Measurements from ENCODE around the gene USP40.

The USP40 gene

GRCh38 chr2:233492751-233493150 is 73.8 kb downstream of the USP40 start:
- no peak for DNase-seq (ENCODE audit: low spot score)

DNA sequence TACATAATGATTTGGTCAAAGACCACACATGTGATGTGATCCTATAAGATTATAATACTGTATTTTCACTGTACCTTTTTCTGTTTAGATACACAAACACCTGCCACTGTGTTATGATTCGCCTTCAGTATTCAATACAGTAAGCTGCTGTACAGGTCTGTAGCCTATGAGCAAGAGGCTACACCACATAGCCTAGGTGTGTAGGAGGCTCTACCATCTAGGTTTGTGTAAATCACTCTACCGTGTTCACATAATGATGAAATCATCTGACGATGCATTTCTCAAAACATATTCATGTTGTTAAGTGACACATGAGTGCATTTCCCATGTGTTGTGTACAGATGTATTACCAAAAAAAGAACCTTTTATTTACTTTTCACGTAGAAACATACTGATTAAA is 74.5 kb downstream of the USP40 start:
- DNase-seq (ENCODE audit: low spot score), result no peak

- DNase-seq (ENCODE audit: low spot score), result no peak
These were observed 75.3 kb downstream of the USP40 start for GRCh38 chr2:233491326-233491725.

DNA sequence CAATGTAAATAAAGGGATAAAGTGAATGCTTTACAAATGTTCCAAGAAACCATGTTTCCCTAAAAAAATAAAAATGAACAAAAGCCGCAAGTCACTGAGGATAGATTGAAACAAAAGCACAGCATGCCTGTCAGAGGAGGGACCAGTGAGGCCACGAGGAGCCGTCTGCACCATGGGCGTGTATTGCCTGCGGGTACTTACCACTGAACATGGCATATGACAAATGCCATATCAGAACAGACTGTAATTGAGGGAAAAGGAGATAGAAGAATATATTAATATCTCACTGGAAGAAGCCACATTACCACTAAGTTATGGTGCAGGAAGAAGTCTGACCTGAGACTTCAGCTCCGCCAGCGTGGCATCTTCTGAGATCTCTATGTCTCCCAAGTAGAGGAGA is 75.8 kb downstream of the USP40 start:
- no peak for DNase-seq (ENCODE audit: low spot score)

DNA sequence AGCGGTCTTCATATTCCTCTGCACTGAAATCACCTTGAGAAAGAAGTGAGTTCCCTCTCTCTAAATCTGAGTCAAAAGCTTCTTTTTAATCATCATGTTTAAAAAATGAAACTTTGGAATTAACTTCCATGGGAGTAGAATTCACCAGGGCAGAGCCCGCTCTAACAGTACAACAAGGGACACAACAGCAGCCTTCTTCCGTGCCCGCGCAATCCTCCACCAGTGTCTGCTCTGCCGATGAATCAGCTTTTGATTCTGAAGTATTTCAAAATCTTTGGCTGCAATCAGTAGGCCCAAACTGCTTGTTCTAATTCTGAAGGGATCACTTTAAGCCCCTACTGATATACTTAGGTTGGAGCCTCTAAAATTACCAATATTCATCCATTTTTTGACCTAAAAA is 76.9 kb downstream of the USP40 start:
- DNase-seq (ENCODE audit: low spot score), result no peak

- DNase-seq (ENCODE audit: low spot score), result no peak
These were observed 77.4 kb downstream of the USP40 start for GRCh38 chr2:233489143-233489542.

- DNase-seq (ENCODE audit: low spot score), result no peak
These were observed 78.7 kb downstream of the USP40 start for GRCh38 chr2:233487748-233488345.

GRCh38 chr2:233486778-233487552 is 79.6 kb downstream of the USP40 start:
- no peak for DNase-seq (ENCODE audit: low spot score)

DNA sequence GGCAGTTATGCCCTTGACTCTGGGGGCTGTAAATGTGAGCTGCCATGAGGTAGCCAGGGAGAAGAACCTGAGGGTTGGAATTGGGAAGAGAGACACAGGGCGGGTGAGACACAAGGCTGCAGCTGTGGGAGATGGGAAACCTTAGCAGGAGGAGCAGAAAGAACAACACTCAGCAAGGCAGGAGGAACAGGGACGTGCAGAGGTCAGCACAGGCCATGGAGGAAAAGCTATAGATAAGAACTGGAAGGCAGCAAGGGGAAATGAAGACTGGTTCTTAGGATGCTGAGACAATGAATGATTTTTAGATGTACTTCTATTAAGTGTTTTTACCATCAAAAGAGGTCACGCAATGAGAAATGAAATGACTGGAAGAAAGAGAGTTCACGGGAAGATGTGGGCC is 80.2 kb downstream of the USP40 start:
- no peak for DNase-seq (ENCODE audit: low spot score)

DNA sequence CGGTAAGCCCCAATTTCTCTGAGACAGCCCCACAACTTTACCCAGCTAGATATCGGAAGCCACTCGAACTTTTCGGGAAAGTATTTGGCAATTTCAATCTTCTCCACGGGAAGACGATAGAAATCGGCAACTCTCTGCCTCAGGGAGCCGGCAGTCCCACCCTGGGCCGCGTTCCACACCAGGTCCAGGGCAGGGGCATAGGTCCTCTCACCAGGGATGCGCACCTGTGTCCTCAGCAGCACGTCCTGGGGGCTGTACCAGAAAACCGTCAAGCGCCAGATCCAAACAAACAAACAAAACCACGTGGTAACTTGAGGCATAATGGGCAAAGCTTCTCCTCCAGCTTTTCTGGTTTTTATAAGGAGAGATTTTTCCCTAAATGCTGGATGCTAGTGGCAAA is 80.9 kb downstream of the USP40 start:
- DNase-seq (ENCODE audit: low spot score), result no peak

DNA sequence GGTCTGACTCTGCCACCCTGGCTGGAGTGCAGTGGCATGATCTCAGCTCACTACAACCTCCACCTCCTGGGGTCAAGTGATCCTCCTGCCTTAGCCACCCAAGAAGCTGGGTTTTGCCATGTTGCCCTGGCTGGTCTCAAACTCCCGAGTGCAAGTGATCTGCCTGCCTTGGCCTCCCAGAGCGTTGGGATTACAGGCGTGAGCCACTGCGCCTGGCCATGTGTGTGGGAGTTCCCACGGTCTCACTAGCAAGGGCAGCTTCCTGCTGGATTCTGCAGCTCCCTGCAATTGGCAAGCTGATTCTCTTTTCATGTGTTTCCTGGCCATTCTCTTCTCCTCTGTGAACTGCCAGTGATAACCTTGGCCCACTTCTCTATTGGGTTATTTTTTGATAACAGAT is 84.0 kb downstream of the USP40 start:
- DNase-seq (ENCODE audit: low spot score), result no peak

GRCh38 chr2:233481368-233482142 is 85.0 kb downstream of the USP40 start:
- no peak for DNase-seq (ENCODE audit: low spot score)

DNA sequence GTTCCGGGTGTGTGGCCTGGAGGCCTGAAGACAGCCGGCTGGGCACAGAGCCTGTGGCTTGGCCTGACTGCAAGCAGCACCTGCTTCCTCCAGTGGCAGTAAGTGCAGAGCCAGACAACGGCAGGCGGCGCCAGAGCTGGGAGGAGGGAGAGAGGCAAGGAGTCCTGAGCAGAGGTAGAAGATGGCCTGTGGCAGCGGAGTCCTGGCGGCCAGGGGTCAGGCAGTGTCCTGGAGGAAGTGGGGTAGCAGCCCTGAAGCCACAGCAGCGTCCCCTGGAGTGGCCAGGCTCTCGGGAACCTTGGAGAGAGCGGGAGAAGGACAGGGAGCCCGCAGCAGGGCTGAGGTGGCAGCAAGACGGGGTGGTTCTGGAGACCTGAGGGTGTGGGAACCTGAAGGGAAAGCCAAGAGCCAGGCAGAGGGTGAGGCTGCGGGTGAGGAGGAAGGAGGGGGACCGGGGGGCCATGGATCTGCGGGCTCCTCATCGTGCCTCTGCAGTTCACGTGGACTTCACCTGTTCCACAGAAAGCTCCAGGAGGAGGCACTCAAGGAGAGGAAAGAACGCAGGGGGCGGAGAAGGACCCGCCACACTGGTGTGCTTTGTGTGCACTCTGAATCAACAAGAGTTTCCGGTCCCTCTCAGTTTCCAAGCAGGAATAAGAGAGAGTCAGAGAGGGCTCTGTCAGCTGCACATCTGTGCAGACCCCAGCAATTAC is 85.9 kb downstream of the USP40 start:
- no peak for DNase-seq (ENCODE audit: low spot score)

- DNase-seq (ENCODE audit: low spot score), result no peak
These were observed 86.7 kb downstream of the USP40 start for GRCh38 chr2:233479616-233480489.

DNA sequence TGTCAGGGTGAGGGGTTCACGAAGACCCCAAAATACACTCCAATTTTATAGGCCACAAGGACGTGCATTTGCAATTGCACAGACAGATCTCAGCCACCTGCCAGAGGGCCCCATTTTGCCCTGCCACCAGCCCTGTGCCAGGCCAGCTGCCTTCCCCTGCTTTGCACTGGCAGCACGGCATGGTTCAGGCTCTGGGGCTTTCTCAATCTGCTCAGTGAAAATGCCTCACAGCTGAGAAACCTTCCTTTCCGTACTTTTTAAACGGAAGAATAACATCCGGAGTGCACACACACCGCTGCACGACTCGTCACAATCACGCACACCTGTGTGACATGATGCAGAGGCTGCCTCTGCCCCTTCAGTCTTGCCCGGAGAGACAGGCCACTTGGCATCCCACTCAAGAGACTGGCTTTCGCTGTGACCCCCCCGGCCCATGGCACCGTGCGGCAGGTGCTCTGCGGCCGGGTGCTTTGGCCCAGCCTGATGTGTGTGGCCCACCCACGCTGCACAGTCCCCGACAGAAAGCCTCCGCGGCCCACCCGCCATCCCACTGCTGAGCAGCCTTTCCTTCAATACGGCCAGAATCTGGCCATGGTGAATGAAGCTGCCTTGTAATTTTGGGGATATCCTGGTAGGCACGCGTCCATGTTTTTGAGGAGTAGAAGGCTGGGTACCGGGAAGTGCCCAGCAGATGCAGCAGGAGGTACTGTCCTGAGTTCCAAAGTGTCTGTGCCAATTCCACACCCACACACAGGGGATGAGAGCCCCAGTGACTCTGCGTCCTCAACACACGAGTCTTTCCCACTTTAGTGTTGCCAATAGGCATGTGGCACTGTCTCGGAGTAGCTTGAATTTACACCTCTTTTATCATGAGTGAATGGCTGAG is 88.8 kb downstream of the USP40 start:
- DNase-seq (ENCODE audit: low spot score), result no peak

DNA sequence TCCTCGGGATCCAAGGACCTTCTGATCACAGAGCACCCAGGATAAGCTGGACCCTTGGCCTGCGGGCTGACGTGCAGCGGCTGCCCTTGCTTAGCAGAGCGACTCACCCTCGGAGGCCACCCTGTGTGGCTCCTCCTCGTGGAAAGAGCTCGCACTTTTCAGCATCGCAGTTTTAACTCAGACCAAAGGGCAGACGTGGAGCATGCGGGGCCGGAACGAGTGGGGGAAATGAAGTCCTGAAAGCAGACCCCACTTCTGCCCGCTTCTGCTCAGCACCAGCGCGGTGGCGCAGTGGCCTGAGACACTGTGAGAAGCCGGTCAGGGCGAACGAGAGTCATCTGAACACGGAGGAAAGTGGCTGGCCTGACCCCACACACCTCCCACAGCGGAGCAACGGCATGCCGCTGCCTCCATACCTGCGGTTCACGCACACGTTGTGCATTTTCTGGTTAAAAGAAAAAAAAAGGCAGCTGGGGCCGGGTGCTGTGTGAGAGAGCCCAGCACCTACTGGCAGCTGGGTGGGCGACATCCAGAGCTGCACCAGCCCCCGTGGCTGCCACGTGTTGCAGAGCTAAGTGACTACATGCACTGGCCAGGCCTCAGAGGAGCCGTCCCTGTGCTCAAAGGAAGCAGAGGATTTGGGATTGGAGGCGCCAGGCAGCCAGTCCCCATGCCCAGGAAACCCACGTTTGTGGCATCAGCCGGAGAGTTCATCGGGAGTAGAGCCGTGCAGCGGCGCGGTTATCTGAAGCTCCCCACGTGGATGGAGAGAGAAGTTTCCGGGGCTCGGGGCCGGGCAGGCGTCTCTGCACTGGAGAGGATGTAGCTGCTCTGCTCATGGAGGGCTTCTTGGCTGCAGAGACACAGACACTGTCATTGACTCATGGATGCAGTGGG is 89.7 kb downstream of the USP40 start:
- DNase-seq (ENCODE audit: low spot score), result no peak

DNA sequence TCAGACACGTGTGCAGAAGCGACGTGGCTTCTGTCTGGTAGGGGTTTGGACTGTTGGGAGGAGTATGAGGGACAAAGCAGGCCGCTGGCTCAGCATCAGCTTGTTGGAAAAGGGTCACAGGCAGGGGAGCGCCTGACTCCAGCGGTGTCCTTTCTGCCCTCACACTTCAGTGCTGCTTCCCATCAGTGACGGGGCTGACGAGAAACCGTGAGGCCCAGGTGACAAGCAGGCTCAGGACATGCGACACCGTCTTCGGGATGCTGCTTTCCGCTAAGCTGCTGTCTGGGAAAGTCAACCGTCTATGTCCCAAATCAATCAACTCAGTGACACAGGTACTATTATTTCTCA is 90.5 kb downstream of the USP40 start:
- DNase-seq (ENCODE audit: low spot score), result no peak

DNA sequence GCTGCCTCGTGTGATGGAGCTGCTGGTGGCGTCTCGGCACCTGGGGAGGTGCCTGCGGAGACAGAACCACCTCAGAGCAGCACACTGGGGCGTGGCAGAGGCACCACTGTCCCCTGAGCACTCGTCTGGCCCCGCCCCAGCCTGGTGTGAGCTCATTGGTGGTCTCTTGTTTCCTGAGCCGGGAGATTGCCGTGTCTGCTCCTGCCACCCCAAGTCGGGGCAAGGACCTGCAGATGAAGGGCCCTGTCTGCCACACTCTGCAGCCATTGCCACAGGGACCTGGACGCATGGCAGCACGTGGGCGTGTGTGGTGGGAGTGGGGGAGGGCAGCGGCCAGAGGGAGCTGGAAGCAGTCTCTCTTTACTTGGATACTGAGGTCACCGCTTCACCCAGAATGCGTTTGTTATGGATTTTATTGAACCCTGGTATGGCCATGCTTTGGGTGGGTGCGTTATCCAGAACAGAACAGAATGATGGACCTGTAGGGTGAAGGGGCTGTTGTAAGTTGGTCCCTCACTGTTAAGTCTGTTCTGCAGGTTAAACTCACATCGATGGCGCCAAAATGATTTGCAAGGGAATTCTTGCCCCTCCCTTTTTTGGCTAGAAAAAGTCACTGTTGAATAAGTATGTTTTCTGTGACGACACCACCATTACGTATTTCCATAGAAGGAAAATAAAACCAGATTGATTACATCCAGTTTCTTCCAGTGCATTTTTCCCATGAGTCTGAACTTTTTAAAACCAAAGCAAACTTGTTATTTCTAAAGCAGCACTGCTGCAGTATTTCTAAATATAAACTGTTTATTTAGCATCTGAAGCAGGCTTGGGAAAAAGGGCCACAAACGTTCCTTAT is 92.0 kb downstream of the USP40 start:
- no peak for DNase-seq (ENCODE audit: low spot score)

- DNase-seq (ENCODE audit: low spot score), result peak; percentile 42
These were observed 92.7 kb downstream of the USP40 start for GRCh38 chr2:233473878-233474277.

All from ecto neural progenitor cell (in vitro differentiated cells).